HG02678 (cell line): Measurements from ENCODE around the gene SLC27A6.
"Not testable (repeated sequence)": the region's sequence is repeated elsewhere in the genome, so short reads cannot be mapped to it uniquely, and the experiment has no call there.

ENCODE experiments used
- ATAC-seq: cut with Tn5 transposase; IDR thresholded peaks from one replicate; pipeline ENCODE4 v1.9.1; 2021; ENCODE audit warnings: mild to moderate bottlenecking, moderate library complexity; ENCODE audit not compliant: unreplicated experiment

The SLC27A6 gene

GRCh38 chr5:129001841-129002526, 36.7 kb downstream of the SLC27A6 start:
- ATAC-seq: no peak

GRCh38 chr5:129002527-129002842, 37.2 kb downstream of the SLC27A6 start:
- ATAC-seq: no peak

- no peak for ATAC-seq
Observed at GRCh38 chr5:129003232-129003631, 37.9 kb downstream of the SLC27A6 start.

- no peak for ATAC-seq
Observed at GRCh38 chr5:129014185-129014584, 48.9 kb downstream of the SLC27A6 start.

GRCh38 chr5:129018837-129019236, 53.5 kb downstream of the SLC27A6 start:
- no peak for ATAC-seq

- ATAC-seq: no peak
Observed at GRCh38 chr5:129019401-129019908, 54.2 kb downstream of the SLC27A6 start.

GRCh38 chr5:129020683-129021082, 55.4 kb downstream of the SLC27A6 start:
- ATAC-seq: no peak

GRCh38 chr5:129021744-129022143, 56.5 kb downstream of the SLC27A6 start:
- no peak for ATAC-seq

- no peak for ATAC-seq
Observed at GRCh38 chr5:129022599-129022998, 57.3 kb downstream of the SLC27A6 start.

- ATAC-seq: no peak
Observed at GRCh38 chr5:129027260-129027659, 62.0 kb downstream of the SLC27A6 start.

GRCh38 chr5:129031886-129032683, 66.8 kb downstream of the SLC27A6 start:
- ATAC-seq: no peak

- ATAC-seq: not testable (repeated sequence)
Observed at GRCh38 chr5:129036257-129036656, 71.0 kb downstream of the SLC27A6 start.

- no peak for ATAC-seq
Observed at GRCh38 chr5:129041196-129041881, 76.1 kb downstream of the SLC27A6 start.

- no peak for ATAC-seq
Observed at GRCh38 chr5:129042306-129042705, 77.0 kb downstream of the SLC27A6 start.

- no peak for ATAC-seq
Observed at GRCh38 chr5:129043894-129044293, 78.6 kb downstream of the SLC27A6 start.

GRCh38 chr5:129046151-129046550, 80.9 kb downstream of the SLC27A6 start:
- no peak for ATAC-seq

GRCh38 chr5:129048509-129048908, 83.2 kb downstream of the SLC27A6 start:
- ATAC-seq: no peak

GRCh38 chr5:129049126-129049799, 84.0 kb downstream of the SLC27A6 start:
- ATAC-seq: no peak

GRCh38 chr5:129051283-129051682, 86.0 kb downstream of the SLC27A6 start:
- ATAC-seq: no peak

- no peak for ATAC-seq
Observed at GRCh38 chr5:129053438-129053837, 88.2 kb downstream of the SLC27A6 start.

GRCh38 chr5:129057329-129057728, 92.0 kb downstream of the SLC27A6 start:
- ATAC-seq: no peak
